Activated T-helper 2 cell treated with anti-CD3 and anti-CD28 coated beads, Interferon-gamma antibody, Interleukin-2, Interleukin-4, amounts not matched to agents 10 μg/mL and 5 μg/mL and 100 μg/mL, durations not matched to agents 14 hours and 24 hours and 36 hours (primary cell): ENCODE data around the gene DST. TPM values are rescaled to one million over a fixed set of nuclear protein-coding genes. Genes with fewer than 3 reads are reported as not detected.

Source experiments
- DNase-seq: peaks from one replicate; pipeline ENCODE4 v3.0.0; 2021; ENCODE audit warnings: low spot score
- H3K27ac Mint-ChIP-seq: one replicate; pipeline ENCODE4 v1.8.0; 2021; ENCODE audit warnings: mixed read lengths
- H3K27me3 Mint-ChIP-seq: one replicate; pipeline ENCODE4 v1.8.0; 2021; ENCODE audit warnings: low read depth, mixed read lengths
- H3K36me3 Mint-ChIP-seq: one replicate; pipeline ENCODE4 v1.8.0; 2021; ENCODE audit warnings: low read depth, mixed read lengths
- H3K4me1 Mint-ChIP-seq: one replicate; pipeline ENCODE4 v1.8.0; 2021; ENCODE audit warnings: low read depth, mixed read lengths
- H3K4me3 Mint-ChIP-seq: one replicate; pipeline ENCODE4 v1.8.0; 2021; ENCODE audit warnings: low read depth, mild to moderate bottlenecking, moderate library complexity, mixed read lengths
- H3K9me3 Mint-ChIP-seq: one replicate; pipeline ENCODE4 v1.8.0; 2021; ENCODE audit warnings: mixed read lengths
- intact Hi-C: fragments of 100-400 bp; cut with micrococcal nuclease; formaldehyde crosslinking; loops from one replicate; pipeline ENCODE4 v1.15.1; 2023
- total RNA-seq: library from RNA; stranded (reverse); gene quantifications from 2 replicates; pipeline ENCODE4 v1.2.3, GENCODE V29; 2022

Gene DST
- total RNA-seq, 1 donor from 2014 or later, result 7.2 TPM

DNA sequence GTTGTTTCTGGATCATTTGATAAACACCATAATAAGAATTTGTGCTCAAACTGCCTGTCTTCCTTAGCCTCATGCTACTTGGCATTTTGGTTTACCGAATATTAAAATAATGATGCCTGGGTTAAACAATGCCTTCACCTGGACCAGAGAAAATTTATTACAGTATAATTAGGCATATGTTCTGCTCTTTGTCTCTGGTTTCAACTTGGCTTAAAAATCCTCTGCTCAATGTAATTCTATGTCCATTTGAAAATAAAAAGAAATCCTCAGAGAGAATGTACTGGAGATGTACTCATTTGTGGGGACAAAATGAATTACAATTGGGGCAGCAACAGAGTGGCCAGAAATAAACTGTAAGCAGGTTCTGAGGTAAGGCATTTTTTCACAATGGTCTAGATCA, 95.0 kb downstream of the DST start:
- Mint-ChIP-seq H3K9me3 (no peaks in the 10 kb centered on the region), H3K36me3 (no peaks in the 10 kb centered on the region), H3K4me3 (no peak overlapping the region), H3K27ac (no peak overlapping the region), H3K4me1 (peaks cover 2% of the 10 kb centered on the region), H3K27me3 (peaks cover 3% of the 10 kb centered on the region)
- DNase-seq, result no peak
- intact Hi-C loops, result no loop called here

DNA sequence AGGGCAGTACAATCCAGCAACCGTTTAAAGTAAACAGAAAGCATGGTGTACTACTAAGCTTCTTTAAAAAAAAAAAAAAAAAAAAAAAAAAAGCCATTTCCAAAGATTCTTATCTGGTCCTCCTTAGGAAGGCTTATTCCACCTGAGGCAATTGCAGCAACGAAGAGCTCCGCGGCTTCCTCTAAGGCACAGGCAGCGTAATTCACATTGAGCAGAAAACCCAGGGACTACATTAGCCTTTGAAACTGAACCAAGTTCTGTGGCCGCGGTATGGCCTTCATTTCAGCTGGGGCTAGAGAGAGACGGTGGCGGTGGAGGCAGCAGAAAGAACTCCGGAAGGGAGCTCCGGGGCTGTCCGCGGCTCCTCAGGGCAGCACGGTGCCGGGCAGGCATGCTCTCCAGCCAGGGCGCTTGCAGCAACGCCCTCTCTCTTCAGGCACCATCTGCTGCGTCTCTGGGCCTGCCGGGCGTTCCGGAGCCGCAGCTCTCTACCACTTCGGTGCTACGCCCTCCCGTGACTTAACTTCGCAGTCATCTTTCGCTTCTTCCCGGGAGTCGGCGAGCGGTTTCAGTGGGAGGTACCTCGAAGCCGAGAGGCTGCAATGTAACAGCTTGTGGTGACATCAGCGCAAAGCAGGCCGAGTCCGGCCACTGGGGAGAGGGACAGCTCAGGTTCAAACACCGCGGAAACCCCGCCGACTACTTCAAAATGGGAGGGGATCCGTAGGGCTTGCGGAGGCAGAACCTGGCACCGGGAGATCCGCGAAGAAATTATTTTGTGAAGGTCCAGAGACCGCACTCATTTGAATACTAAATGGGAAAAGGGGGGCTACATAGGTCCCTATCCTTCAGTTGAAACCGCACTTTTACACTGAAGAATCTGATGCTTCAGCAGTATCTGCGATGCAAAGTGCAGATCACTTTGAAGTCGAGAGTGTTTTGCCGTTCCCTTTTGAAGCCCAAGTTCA, 100.0 kb downstream of the DST start:
- DNase-seq, result peak; percentile 70
- H3K27ac Mint-ChIP-seq, result no peak overlapping the region
- no peak overlapping the region for H3K4me3 Mint-ChIP-seq
- no peaks in the 10 kb centered on the region for H3K36me3 Mint-ChIP-seq
- no peaks in the 10 kb centered on the region for H3K9me3 Mint-ChIP-seq
- H3K27me3 Mint-ChIP-seq, result peaks cover 3% of the 10 kb centered on the region
- intact Hi-C loops, result loop anchor here (1.0 to 2.0 kb wide), 2 partner anchors 52 to 309 kb away; no protein-coding TSS in a partner anchor
- peaks cover 2% of the 10 kb centered on the region for H3K4me1 Mint-ChIP-seq

GRCh38 chr6:56541741-56542360, 100.8 kb downstream of the DST start:
- H3K4me3 Mint-ChIP-seq, result no peak overlapping the region
- H3K9me3 Mint-ChIP-seq, result no peaks in the 10 kb centered on the region
- H3K27me3 Mint-ChIP-seq, result peaks cover 3% of the 10 kb centered on the region
- H3K36me3 Mint-ChIP-seq, result no peaks in the 10 kb centered on the region
- intact Hi-C loops, result loop anchor here (1.0 to 2.0 kb wide), 2 partner anchors 53 to 309 kb away; no protein-coding TSS in a partner anchor
- peaks cover 2% of the 10 kb centered on the region for H3K4me1 Mint-ChIP-seq
- H3K27ac Mint-ChIP-seq, result no peak overlapping the region
- no peak for DNase-seq

DNA sequence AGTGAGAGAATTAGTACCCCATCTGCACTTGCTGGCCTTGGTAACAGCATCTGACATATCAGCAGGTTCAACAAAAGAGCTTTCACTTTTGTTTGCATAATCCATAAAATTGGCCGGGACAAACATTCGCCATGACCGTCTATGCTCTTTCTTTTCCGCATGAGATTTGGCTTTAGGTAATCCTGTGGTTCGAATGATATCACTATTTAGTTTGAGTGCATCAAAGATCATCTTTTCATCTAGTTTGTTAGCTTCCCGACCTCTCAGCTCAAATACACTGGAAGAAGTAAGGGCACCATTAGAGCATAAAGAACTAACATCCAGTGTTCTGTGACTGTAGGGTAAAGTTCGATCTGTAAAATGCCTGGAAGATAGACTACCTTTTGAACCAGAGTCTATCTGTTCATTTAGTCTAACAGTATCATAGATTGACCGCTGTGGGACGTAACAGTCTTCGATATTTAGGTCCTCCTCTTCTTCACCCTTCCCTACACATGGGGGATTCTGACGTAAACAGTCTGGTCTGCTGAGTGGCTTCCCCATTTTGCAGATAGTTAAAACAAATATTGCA, 101.6 kb downstream of the DST start:
- intact Hi-C loops, result no loop called here
- no peak for DNase-seq
- Mint-ChIP-seq H3K9me3 (no peaks in the 10 kb centered on the region), H3K27me3 (peaks cover 3% of the 10 kb centered on the region), H3K36me3 (no peaks in the 10 kb centered on the region), H3K27ac (no peak overlapping the region), H3K4me3 (no peak overlapping the region), H3K4me1 (peaks cover 2% of the 10 kb centered on the region)

DNA sequence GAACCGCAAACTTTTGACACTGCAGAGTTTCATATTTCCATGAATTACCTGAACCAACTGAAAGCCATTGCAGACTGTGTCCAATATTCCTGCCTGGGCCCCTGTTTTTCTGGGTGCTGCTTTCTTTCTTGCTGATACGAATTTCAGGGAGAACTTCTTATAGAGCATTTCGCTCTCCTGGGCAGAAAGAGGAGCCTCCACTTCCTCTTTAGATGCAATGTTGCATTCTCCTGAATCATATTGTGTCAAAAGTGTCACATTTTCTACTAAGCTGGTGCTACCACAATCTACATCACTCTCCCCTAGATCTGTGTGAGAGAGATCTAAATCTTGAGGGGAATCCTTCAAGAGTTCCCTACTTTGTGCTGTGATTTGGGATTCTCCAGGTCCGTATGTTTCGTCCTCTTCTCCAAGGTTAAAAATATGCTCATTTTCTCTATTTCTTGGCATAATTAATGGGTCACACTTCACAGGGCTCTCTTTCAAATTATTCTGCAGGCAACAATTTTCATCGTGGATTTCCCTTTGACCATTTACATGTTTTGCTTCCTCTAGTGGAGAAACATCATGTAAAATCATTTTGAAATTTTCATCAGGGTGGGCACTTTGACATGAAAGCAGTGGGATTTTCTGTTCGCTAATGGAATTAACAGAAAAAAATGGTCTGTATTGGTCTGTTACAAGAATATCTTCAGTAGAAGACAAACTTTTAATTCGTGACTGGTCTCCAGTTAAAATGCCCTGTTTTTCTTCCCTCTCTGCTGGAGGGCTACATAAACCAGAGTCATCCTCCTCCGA, 102.3 kb downstream of the DST start:
- Mint-ChIP-seq H3K27ac (no peak overlapping the region), H3K4me3 (no peak overlapping the region), H3K9me3 (no peaks in the 10 kb centered on the region), H3K27me3 (peaks cover 3% of the 10 kb centered on the region), H3K4me1 (peaks cover 2% of the 10 kb centered on the region), H3K36me3 (no peaks in the 10 kb centered on the region)
- no peak for DNase-seq
- intact Hi-C loops, result no loop called here

- intact Hi-C loops, result no loop called here
- peaks cover 3% of the 10 kb centered on the region for H3K27me3 Mint-ChIP-seq
- H3K27ac Mint-ChIP-seq, result no peak overlapping the region
- H3K4me1 Mint-ChIP-seq, result peaks cover 2% of the 10 kb centered on the region
- no peaks in the 10 kb centered on the region for H3K9me3 Mint-ChIP-seq
- H3K36me3 Mint-ChIP-seq, result no peaks in the 10 kb centered on the region
- H3K4me3 Mint-ChIP-seq, result no peak overlapping the region
- no peak for DNase-seq
Observed at GRCh38 chr6:56539527-56540105, 103.1 kb downstream of the DST start.

DNA sequence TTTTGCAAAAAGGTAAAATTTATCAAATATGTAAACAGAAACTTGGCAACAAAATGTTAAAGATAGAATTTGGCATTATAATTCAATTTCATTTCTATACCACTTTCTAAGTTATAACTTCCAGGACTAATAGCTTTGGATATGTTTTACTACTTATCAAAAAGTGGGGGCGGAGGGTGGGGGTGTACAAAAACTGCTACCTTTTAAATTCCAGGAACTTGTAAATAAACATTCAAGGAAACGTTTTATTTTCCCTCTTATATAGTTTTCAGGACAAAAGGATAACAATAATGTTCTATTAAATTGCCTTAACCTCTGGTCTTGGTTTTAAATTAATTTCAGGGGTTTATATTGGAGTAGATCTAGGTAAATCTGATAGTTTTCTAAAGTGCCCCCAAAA, 103.8 kb downstream of the DST start:
- Mint-ChIP-seq H3K4me1 (peaks cover 2% of the 10 kb centered on the region), H3K9me3 (no peaks in the 10 kb centered on the region), H3K36me3 (no peaks in the 10 kb centered on the region), H3K27ac (no peak overlapping the region), H3K27me3 (no peaks in the 10 kb centered on the region), H3K4me3 (no peak overlapping the region)
- intact Hi-C loops, result no loop called here
- no peak for DNase-seq

DNA sequence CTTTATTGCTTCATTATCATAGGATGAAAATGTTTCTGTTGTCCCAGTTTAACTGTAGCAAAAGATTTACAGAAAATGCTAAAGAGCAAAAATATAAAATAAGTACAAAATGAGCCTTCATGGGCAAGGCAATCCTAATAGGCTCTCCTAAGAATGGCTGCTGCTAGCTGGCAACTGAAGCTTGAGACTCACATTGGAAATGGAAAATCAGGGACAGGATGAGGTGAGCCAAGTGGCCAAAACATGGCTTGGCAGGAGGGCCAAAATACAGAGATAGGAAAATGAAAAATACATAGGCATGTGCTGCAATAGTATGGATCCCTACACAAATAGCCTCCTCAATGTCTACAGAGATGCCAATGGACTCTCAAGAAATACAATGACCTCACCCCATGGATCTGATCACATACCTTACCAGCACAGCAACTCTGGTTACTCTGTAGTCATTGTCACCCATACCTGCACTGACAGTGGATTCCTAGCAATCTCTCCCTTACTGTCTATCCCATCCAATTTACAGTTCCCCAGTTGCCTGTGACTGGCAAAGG, 105.4 kb downstream of the DST start:
- Mint-ChIP-seq H3K4me1 (peaks cover 2% of the 10 kb centered on the region), H3K27me3 (no peaks in the 10 kb centered on the region), H3K4me3 (no peak overlapping the region), H3K27ac (no peak overlapping the region), H3K36me3 (no peaks in the 10 kb centered on the region), H3K9me3 (no peaks in the 10 kb centered on the region)
- intact Hi-C loops, result no loop called here
- no peak for DNase-seq

DNA sequence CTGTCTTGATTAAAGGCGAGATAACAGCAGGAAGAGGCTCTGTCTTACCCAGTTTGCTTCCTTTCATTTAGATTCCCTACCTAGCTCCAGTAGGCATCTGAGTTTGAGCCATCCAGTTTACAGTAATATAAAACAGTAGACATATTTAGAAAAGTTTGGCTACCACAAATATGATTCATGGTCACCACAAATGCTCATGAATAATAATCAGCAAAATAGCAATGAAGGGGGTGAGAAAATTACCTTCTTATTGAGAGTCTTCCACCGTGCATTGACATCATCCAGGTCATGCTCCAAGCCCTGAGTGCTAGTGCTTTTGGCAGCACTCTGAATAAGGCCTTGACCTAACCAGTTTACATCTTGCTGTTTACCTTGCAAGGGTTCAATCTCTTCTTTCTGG, 106.2 kb downstream of the DST start:
- Mint-ChIP-seq H3K4me1 (peaks cover 2% of the 10 kb centered on the region), H3K27ac (no peak overlapping the region), H3K36me3 (no peaks in the 10 kb centered on the region), H3K27me3 (no peaks in the 10 kb centered on the region), H3K4me3 (no peak overlapping the region), H3K9me3 (no peaks in the 10 kb centered on the region)
- no peak for DNase-seq
- intact Hi-C loops, result no loop called here

GRCh38 chr6:56535626-56536025, 107.1 kb downstream of the DST start:
- no peak for DNase-seq
- no peaks in the 10 kb centered on the region for H3K27me3 Mint-ChIP-seq
- intact Hi-C loops, result no loop called here
- H3K4me1 Mint-ChIP-seq, result peaks cover 2% of the 10 kb centered on the region
- H3K27ac Mint-ChIP-seq, result no peak overlapping the region
- H3K36me3 Mint-ChIP-seq, result no peaks in the 10 kb centered on the region
- H3K9me3 Mint-ChIP-seq, result no peaks in the 10 kb centered on the region
- H3K4me3 Mint-ChIP-seq, result no peak overlapping the region

GRCh38 chr6:56534680-56535419, 107.8 kb downstream of the DST start:
- Mint-ChIP-seq H3K4me3 (no peak overlapping the region), H3K36me3 (no peaks in the 10 kb centered on the region), H3K9me3 (no peaks in the 10 kb centered on the region), H3K27ac (no peak overlapping the region), H3K27me3 (no peaks in the 10 kb centered on the region), H3K4me1 (peaks cover 2% of the 10 kb centered on the region)
- no peak for DNase-seq
- intact Hi-C loops, result no loop called here
